SK-N-MC (cell line): Measurements from ENCODE around the gene NAA35.

Experiments
- DNase-seq: peaks from one replicate; pipeline ENCODE4 v3.0.0-alpha.2; 2011; ENCODE audit warnings: low read depth, low spot score
- H3K27ac ChIP-seq: fragments of 200-600 bp; sonication (generic); 2 replicates; pipeline ENCODE4 v1.5.1; 2016; ENCODE audit warnings: mixed run types
- H3K36me3 ChIP-seq: fragments of 200-600 bp; sonication (generic); 2 replicates; pipeline ENCODE4 v1.6.1; 2017; ENCODE audit warnings: antibody characterized with exemption, low read length, mixed read lengths; ENCODE audit not compliant: insufficient read depth
- H3K4me3 ChIP-seq: fragments of 200-600 bp; sonication (generic); 2 replicates; pipeline ENCODE4 v1.5.1; 2016
- H3K9ac ChIP-seq: fragments of 200-600 bp; sonication (generic); 2 replicates; pipeline ENCODE4 v1.8.0; 2017; ENCODE audit warnings: mixed run types, mixed read lengths; ENCODE audit not compliant: insufficient read length
- H3K9me3 ChIP-seq: fragments of 200-600 bp; sonication (generic); 2 replicates; pipeline ENCODE4 v1.6.1; 2017; ENCODE audit warnings: low read depth, mild to moderate bottlenecking, antibody characterized with exemption, low read length, moderate library complexity, mixed read lengths
- EZH2 ChIP-seq: fragments of 200-600 bp; sonication (generic); IDR thresholded peaks from one replicate; pipeline ENCODE4 v1.6.1; 2017; ENCODE audit warnings: antibody characterized with exemption
- FOXP2 ChIP-seq: optimal IDR thresholded peaks from 2 replicates; pipeline ENCODE3; 2011; ENCODE audit warnings: mild to moderate bottlenecking, moderate library complexity; ENCODE audit not compliant: insufficient read depth; ENCODE audit errors: extremely low read length, control extremely low read depth
- POLR2AphosphoS5 ChIP-seq: IDR thresholded peaks from 2 replicates; pipeline ENCODE4 v1.6.1; 2012; ENCODE audit warnings: mild to moderate bottlenecking, low read depth, low read length, borderline replicate concordance

The NAA35 gene

GRCh38 chr9:85941966-85942912 is 1.3 kb downstream of the NAA35 start:
- no peaks in the 10 kb centered on the region for H3K9me3 ChIP-seq
- peak overlapping the region; percentile 52; the same call in 1 of the 2 replicates for H3K27ac ChIP-seq
- H3K9ac ChIP-seq: peak overlapping the region; percentile 96
- peaks cover 43% of the 10 kb centered on the region for H3K36me3 ChIP-seq
- TF ChIP-seq FOXP2: no peak
- TF ChIP-seq EZH2: no peak
- TF ChIP-seq POLR2AphosphoS5: no peak
- H3K4me3 ChIP-seq: peak overlapping the region; percentile 96
- DNase-seq: no peak

DNA sequence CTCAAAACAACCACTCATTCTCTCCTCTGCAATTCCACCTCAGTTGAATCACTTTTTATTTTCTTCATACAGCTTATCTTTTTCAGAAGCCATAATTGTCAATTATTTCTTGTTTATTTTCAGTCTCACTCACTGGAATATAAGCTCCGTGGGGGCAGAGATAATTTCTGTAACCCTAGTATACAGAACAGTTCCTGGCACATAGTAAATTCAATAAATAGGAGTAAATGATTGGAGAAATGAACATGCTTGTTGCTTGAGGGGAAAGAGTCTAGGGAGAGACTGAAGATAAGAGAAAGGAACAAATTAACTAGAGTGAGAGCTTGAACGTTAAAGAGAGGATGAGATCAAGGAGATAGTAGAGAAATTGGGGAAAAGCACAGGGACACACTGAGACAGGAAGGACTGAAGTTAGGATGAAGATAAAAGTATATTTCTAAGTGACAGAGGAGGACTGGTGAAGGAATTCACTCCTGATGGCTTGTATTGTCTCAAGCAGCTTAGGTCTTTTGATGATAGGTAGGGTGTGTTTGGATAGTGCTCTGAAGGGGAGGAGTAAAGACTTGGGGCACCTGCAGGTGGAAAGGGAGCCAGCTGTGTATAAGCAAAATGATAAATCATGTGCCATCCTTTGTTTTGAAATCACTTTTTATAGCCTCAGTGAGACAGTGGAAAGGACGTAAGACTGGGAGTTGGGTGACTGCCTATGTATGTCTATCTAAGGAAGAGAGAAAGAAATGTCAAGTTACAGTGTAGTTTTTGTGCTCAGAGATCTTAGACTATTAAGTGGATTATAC is 2.2 kb downstream of the NAA35 start:
- H3K36me3 ChIP-seq: peaks cover 50% of the 10 kb centered on the region
- H3K9ac ChIP-seq: peak overlapping the region; percentile 96

GRCh38 chr9:85943757-85944430 is 2.9 kb downstream of the NAA35 start:
- Histone ChIP-seq H3K9ac (peak overlapping the region; percentile 96), H3K9me3 (no peaks in the 10 kb centered on the region), H3K4me3 (peak overlapping the region; percentile 28; the same call in 1 of the 2 replicates), H3K27ac (peak overlapping the region; percentile 42; the same call in 1 of the 2 replicates), H3K36me3 (peaks cover 56% of the 10 kb centered on the region)
- DNase-seq: no peak
- TF ChIP-seq FOXP2 (no peak), POLR2AphosphoS5 (no peak), EZH2 (no peak)

More for the DNA sequence above, 2.2 kb downstream of the NAA35 start:
- TF ChIP-seq FOXP2 (no peak), EZH2 (no peak), POLR2AphosphoS5 (no peak)
- DNase-seq: no peak
- H3K9me3 ChIP-seq: no peaks in the 10 kb centered on the region
- H3K4me3 ChIP-seq: peak overlapping the region; percentile 96
- no peak overlapping the region for H3K27ac ChIP-seq

- Histone ChIP-seq H3K27ac (0 out of 2 replicates have a peak overlapping the region, but pooled peaks have one; percentile 42), H3K9me3 (no peaks in the 10 kb centered on the region), H3K4me3 (peak overlapping the region; percentile 17; the same call in 1 of the 2 replicates), H3K9ac (peak overlapping the region; percentile 16), H3K36me3 (peaks cover 60% of the 10 kb centered on the region)
- DNase-seq: no peak
- TF ChIP-seq EZH2 (no peak), FOXP2 (no peak), POLR2AphosphoS5 (no peak)
Observed at GRCh38 chr9:85944672-85945071, 3.7 kb downstream of the NAA35 start.

DNA sequence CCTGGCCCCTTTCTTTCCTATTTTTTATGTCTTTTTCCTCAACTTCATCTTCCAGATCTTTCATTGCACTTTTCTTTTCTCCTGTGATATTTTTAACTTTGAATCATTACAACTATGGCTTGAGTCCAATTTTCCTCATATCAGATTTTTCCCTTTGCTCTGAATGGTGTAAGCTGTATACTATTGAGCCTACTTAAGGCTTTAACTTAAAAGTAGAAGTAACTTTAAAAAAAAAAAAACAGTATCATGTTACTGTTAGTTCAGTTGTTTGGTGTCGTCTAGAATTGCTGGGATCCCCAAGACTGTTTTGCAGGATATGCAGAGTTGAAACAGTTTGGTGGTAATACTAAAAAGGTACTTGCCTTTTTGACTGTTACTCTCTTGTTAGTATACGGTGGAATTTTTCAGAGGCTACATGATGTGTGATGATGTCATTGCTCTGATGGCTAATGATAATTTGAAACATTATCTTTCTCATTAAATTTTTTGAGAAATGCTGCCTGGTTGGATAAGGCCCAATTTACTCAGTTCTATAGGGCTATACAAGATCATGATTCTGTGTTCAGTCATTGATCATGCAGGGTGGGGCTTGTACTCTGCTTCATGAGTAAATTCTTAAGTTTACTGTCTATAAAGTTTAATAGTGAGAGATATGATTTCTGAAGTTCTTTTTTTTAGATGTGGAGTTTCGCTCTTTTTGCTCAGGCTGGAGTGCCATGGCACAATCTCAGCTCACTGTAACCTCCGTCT is 8.8 kb downstream of the NAA35 start:
- peaks cover 70% of the 10 kb centered on the region for H3K36me3 ChIP-seq
- TF ChIP-seq EZH2: no peak
- no peak for TF ChIP-seq FOXP2
- no peak for TF ChIP-seq POLR2AphosphoS5
- no peaks in the 10 kb centered on the region for H3K9me3 ChIP-seq

DNA sequence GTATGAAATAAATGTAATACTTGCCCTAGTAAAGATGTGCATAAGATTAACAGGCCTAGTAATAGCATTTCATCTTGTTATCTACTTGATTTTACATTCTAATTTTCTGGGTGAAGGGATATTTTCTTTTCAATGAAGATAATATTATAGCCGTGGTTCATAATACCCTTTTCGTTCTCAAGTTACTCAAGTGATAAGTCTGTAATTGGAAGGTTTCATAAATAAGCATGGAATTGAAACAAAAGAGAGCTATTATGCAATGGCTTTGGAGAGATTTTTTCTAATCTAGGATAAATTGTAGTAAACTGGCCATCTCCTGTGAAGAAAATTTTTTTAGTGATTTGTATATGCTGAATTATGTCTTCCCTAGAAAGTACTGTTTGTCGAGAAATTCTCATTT is 19.0 kb downstream of the NAA35 start:
- Histone ChIP-seq H3K27ac (peak overlapping the region; percentile 44), H3K36me3 (peaks cover 41% of the 10 kb centered on the region), H3K9ac (no peak overlapping the region), H3K4me3 (no peak overlapping the region), H3K9me3 (no peaks in the 10 kb centered on the region)
- TF ChIP-seq POLR2AphosphoS5 (no peak), EZH2 (no peak), FOXP2 (no peak)
- no peak for DNase-seq

More for the DNA sequence above, 8.8 kb downstream of the NAA35 start:
- Histone ChIP-seq H3K4me3 (no peak overlapping the region), H3K27ac (no peak overlapping the region), H3K9ac (no peak overlapping the region)
- DNase-seq: no peak

- H3K9ac ChIP-seq: no peak overlapping the region
- peaks cover 44% of the 10 kb centered on the region for H3K36me3 ChIP-seq
- H3K4me3 ChIP-seq: peak overlapping the region; percentile 18
- no peak for TF ChIP-seq EZH2
- no peak for TF ChIP-seq FOXP2
- TF ChIP-seq POLR2AphosphoS5: no peak
- peak overlapping the region; percentile 39 for H3K27ac ChIP-seq
- no peaks in the 10 kb centered on the region for H3K9me3 ChIP-seq
- peak; percentile 44 for DNase-seq
Observed at GRCh38 chr9:85960688-85961093, 19.7 kb downstream of the NAA35 start.
